SK-N-SH treated with all-trans-retinoic acid at 6 μM for 48 hours (cell line): ENCODE data around the gene ABL2.

Experiments used
- ATAC-seq: fragments of 200-7000 bp; cut with Tn5 transposase; 3 replicates; pipeline ENCODE4 v1.9.1; 2020; ENCODE audit warnings: mild to moderate bottlenecking, moderate library complexity
- ARNTL ChIP-seq: fragments of 450-650 bp; formaldehyde crosslinking; IDR thresholded peaks from 2 replicates; pipeline ENCODE4 v1.5.0; 2020; ENCODE audit warnings: low read depth, mild to moderate bottlenecking, moderate library complexity, borderline replicate concordance
- BACH2 ChIP-seq: fragments of 250-450 bp; sonication (Bioruptor Pico); IDR thresholded peaks from 2 replicates; pipeline ENCODE4 v1.9.0; 2021; ENCODE audit warnings: mild to moderate bottlenecking, borderline replicate concordance
- ESRRG ChIP-seq: fragments of 250-450 bp; sonication (Bioruptor Pico); IDR thresholded peaks from 2 replicates; pipeline ENCODE4 v1.6.1; 2021; ENCODE audit warnings: mild to moderate bottlenecking
- GLIS3 ChIP-seq: fragments of 250-450 bp; sonication (Bioruptor Pico); IDR thresholded peaks from 2 replicates; pipeline ENCODE4 v1.5.0; 2020; ENCODE audit warnings: mild to moderate bottlenecking, moderate library complexity
- OSR1 ChIP-seq: fragments of 250-450 bp; sonication (Bioruptor Pico); IDR thresholded peaks from 2 replicates; pipeline ENCODE4 v1.8.0; 2022; ENCODE audit warnings: moderate library complexity, mild to moderate bottlenecking, inconsistent platforms
- PPARA ChIP-seq: fragments of 250-450 bp; sonication (Bioruptor Pico); IDR thresholded peaks from 2 replicates; pipeline ENCODE4 v1.5.0; 2020; ENCODE audit warnings: mild to moderate bottlenecking, borderline replicate concordance
- SNAI2 ChIP-seq: fragments of 250-450 bp; sonication (Bioruptor Pico); IDR thresholded peaks from 2 replicates; pipeline ENCODE4 v1.5.0; 2020; ENCODE audit warnings: mild to moderate bottlenecking, moderate library complexity
- TCF4 ChIP-seq: fragments of 250-450 bp; sonication (Bioruptor Pico); IDR thresholded peaks from 2 replicates; pipeline ENCODE4 v1.8.0; 2021; ENCODE audit warnings: mild to moderate bottlenecking, moderate library complexity, borderline replicate concordance
- TOX ChIP-seq: fragments of 250-450 bp; sonication (Bioruptor Pico); IDR thresholded peaks from 2 replicates; pipeline ENCODE4 v1.8.0; 2021; ENCODE audit warnings: mild to moderate bottlenecking, moderate library complexity, borderline replicate concordance
- ZC3H10 ChIP-seq: fragments of 250-450 bp; sonication (Bioruptor Pico); IDR thresholded peaks from 2 replicates; pipeline ENCODE4 v1.5.1; 2021; ENCODE audit warnings: mild to moderate bottlenecking, moderate library complexity
- ZFP3 ChIP-seq: fragments of 250-450 bp; sonication (Bioruptor Pico); IDR thresholded peaks from 2 replicates; pipeline ENCODE4 v1.5.0; 2020; ENCODE audit warnings: mild to moderate bottlenecking, moderate library complexity
- ZFP30 ChIP-seq: fragments of 450-650 bp; formaldehyde crosslinking; IDR thresholded peaks from 2 replicates; pipeline ENCODE4 v1.5.0; 2022; ENCODE audit warnings: mild to moderate bottlenecking, moderate library complexity
- ZNF565 ChIP-seq: fragments of 450-650 bp; formaldehyde crosslinking; conservative IDR thresholded peaks from 2 replicates; pipeline ENCODE4 v1.5.0; 2020; ENCODE audit warnings: low read depth, mild to moderate bottlenecking, moderate library complexity
- ZNF70 ChIP-seq: fragments of 450-650 bp; formaldehyde crosslinking; IDR thresholded peaks from 2 replicates; pipeline ENCODE4 v1.5.0; 2020; ENCODE audit warnings: mild to moderate bottlenecking, moderate library complexity
- ZNF8 ChIP-seq: fragments of 450-650 bp; formaldehyde crosslinking; IDR thresholded peaks from 2 replicates; pipeline ENCODE4 v1.5.0; 2020; ENCODE audit warnings: mild to moderate bottlenecking, moderate library complexity
- TF ChIP-seq, protein P1 (sequence below): fragments of 250-450 bp; sonication (Bioruptor Pico); IDR thresholded peaks from 2 replicates; pipeline ENCODE4 v1.8.0; 2021; ENCODE audit warnings: low read depth, mild to moderate bottlenecking, moderate library complexity, borderline replicate concordance
- TF ChIP-seq, protein P2 (sequence below): fragments of 250-450 bp; sonication (Bioruptor Pico); IDR thresholded peaks from 2 replicates; pipeline ENCODE4 v1.5.1; 2020; ENCODE audit warnings: low read depth, mild to moderate bottlenecking, moderate library complexity
- TF ChIP-seq, protein P3 (sequence below): fragments of 250-450 bp; sonication (Bioruptor Pico); IDR thresholded peaks from 2 replicates; pipeline ENCODE4 v1.5.0; 2020; ENCODE audit warnings: mild to moderate bottlenecking, moderate library complexity
- TF ChIP-seq, protein P4 (sequence below): fragments of 250-450 bp; sonication (Bioruptor Pico); IDR thresholded peaks from 2 replicates; pipeline ENCODE4 v1.5.1; 2021; ENCODE audit warnings: mild to moderate bottlenecking, moderate library complexity
- TF ChIP-seq, protein P5 (sequence below): fragments of 250-450 bp; sonication (Bioruptor Pico); IDR thresholded peaks from 2 replicates; pipeline ENCODE4 v1.8.0; 2020; ENCODE audit warnings: mild to moderate bottlenecking, moderate library complexity, borderline replicate concordance

The ABL2 gene

DNA sequence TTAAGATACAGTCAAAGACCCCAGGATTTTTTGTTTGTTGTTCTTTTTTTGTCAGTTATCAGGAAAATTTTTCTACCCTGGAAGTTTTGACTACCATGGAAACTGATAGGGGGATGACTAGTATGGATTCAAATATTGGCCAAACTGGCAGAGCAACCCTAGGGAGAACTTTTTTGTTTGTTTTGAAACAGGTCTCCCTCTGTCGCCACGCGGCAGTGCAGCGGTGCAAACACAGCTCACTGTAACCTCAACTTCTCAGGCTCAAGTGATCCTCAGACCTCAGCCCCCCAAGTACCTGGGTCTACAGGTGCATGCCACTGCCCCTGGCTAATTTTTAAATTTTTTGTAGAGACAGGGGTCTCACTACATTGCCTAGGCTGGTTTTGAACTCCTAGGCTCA, 101.0 kb downstream of the ABL2 start (continued):
- TF ChIP-seq, protein P1, sequence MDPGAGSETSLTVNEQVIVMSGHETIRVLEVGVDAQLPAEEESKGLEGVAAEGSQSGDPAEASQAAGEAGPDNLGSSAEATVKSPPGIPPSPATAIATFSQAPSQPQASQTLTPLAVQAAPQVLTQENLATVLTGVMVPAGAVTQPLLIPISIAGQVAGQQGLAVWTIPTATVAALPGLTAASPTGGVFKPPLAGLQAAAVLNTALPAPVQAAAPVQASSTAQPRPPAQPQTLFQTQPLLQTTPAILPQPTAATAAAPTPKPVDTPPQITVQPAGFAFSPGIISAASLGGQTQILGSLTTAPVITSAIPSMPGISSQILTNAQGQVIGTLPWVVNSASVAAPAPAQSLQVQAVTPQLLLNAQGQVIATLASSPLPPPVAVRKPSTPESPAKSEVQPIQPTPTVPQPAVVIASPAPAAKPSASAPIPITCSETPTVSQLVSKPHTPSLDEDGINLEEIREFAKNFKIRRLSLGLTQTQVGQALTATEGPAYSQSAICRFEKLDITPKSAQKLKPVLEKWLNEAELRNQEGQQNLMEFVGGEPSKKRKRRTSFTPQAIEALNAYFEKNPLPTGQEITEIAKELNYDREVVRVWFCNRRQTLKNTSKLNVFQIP (CRISPR knock-in tag): no peak
- TF ChIP-seq, protein P2, sequence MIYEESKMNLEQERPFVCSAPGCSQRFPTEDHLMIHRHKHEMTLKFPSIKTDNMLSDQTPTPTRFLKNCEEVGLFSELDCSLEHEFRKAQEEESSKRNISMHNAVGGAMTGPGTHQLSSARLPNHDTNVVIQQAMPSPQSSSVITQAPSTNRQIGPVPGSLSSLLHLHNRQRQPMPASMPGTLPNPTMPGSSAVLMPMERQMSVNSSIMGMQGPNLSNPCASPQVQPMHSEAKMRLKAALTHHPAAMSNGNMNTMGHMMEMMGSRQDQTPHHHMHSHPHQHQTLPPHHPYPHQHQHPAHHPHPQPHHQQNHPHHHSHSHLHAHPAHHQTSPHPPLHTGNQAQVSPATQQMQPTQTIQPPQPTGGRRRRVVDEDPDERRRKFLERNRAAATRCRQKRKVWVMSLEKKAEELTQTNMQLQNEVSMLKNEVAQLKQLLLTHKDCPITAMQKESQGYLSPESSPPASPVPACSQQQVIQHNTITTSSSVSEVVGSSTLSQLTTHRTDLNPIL (CRISPR knock-in tag): no peak

DNA sequence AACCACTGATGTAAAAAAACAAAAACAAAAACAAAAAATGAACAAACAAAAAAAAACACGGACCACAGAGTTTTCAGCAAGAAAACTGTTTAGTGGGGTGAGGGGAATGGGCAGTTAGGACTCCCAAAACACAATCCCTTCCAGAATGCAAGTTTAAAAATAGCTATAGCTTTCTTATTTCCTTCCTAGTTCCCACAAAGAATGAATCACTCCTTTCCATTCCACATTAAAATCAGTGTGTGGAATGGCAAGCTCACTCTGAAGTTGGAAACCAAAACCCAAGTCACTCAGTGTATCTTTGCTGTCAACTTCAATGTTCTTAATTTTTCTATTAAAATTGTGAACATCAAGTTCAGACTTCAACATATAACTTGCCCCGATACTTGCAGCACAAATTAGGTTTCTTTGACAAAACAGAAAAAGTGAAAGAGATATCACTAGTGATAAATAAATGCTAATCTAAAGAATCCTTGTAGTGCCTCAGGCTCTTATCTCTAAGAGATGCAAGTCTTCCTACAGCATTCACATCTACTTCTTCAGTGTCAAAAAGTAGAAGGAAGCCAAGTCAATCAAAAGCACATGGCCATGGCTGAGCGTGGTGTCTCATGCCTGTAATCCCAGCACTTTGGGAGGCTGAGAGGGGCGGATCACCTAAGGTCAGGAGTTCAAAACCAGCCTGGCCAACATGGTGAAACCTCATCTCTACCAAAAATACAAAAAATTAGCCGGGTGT, 102.1 kb downstream of the ABL2 start:
- ATAC-seq: peak; percentile 54
- TF ChIP-seq OSR1 (CRISPR knock-in tag) (no peak), BACH2 (CRISPR knock-in tag) (no peak), TOX (CRISPR knock-in tag) (0 out of 2 replicates have a peak, but pooled peaks have one; percentile 7), ZNF8 (no peak), GLIS3 (CRISPR knock-in tag) (no peak), ARNTL (CRISPR knock-in tag) (no peak), ZC3H10 (peak; percentile 56; the same call in 1 of the 2 replicates), PPARA (CRISPR knock-in tag) (no peak)
- TF ChIP-seq, protein P3, sequence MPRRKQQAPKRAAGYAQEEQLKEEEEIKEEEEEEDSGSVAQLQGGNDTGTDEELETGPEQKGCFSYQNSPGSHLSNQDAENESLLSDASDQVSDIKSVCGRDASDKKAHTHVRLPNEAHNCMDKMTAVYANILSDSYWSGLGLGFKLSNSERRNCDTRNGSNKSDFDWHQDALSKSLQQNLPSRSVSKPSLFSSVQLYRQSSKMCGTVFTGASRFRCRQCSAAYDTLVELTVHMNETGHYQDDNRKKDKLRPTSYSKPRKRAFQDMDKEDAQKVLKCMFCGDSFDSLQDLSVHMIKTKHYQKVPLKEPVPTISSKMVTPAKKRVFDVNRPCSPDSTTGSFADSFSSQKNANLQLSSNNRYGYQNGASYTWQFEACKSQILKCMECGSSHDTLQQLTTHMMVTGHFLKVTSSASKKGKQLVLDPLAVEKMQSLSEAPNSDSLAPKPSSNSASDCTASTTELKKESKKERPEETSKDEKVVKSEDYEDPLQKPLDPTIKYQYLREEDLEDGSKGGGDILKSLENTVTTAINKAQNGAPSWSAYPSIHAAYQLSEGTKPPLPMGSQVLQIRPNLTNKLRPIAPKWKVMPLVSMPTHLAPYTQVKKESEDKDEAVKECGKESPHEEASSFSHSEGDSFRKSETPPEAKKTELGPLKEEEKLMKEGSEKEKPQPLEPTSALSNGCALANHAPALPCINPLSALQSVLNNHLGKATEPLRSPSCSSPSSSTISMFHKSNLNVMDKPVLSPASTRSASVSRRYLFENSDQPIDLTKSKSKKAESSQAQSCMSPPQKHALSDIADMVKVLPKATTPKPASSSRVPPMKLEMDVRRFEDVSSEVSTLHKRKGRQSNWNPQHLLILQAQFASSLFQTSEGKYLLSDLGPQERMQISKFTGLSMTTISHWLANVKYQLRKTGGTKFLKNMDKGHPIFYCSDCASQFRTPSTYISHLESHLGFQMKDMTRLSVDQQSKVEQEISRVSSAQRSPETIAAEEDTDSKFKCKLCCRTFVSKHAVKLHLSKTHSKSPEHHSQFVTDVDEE (CRISPR knock-in tag): no peak

DNA sequence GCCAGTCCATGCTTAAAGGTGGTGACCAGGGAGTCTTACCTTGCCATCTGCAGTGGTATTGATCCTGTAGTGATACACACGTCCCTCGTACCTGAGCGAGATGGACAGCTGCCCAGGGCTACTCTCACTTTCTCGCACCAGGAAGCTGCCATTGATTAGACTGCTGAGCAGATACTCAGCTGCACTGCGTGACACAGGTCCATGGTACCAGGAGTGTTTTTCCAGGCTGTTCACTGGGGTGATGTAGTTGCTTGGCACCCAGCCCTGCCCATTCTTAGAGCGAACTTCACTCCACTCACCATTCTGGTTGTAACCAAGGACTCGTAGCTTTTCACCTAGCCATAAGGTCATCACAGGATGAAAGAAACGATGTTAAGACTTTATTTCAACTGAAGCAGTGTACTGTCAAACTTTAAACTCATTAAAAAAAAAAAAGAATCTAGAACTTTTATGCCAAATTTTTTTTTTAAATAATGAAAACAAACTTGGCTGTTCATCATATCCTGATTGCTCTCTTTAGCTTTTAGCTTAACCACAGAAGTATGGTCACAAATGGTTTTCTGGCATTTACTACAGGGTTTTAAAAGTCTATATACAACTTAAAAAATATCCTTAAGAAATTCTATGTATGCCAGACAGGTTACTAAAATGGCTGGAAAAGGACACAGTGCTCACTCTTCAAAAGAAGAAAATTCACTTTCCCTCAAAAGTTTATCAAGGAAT, 103.0 kb downstream of the ABL2 start:
- TF ChIP-seq, protein P2 (CRISPR knock-in tag): no peak
- no peak for TF ChIP-seq ARNTL (CRISPR knock-in tag)
- TF ChIP-seq ESRRG (CRISPR knock-in tag): no peak
- no peak for TF ChIP-seq SNAI2 (CRISPR knock-in tag)
- TF ChIP-seq, protein P3 (CRISPR knock-in tag): no peak
- no peak for TF ChIP-seq ZNF565 (CRISPR knock-in tag)
- TF ChIP-seq, protein P4, sequence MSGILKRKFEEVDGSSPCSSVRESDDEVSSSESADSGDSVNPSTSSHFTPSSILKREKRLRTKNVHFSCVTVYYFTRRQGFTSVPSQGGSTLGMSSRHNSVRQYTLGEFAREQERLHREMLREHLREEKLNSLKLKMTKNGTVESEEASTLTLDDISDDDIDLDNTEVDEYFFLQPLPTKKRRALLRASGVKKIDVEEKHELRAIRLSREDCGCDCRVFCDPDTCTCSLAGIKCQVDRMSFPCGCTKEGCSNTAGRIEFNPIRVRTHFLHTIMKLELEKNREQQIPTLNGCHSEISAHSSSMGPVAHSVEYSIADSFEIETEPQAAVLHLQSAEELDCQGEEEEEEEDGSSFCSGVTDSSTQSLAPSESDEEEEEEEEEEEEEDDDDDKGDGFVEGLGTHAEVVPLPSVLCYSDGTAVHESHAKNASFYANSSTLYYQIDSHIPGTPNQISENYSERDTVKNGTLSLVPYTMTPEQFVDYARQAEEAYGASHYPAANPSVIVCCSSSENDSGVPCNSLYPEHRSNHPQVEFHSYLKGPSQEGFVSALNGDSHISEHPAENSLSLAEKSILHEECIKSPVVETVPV (CRISPR knock-in tag): no peak
- no peak for TF ChIP-seq ZFP30
- TF ChIP-seq TCF4: no peak
- no peak for TF ChIP-seq ZFP3 (CRISPR knock-in tag)
- TF ChIP-seq GLIS3 (CRISPR knock-in tag): no peak
- TF ChIP-seq ZC3H10: no peak
- no peak for TF ChIP-seq ZNF70
- TF ChIP-seq OSR1 (CRISPR knock-in tag): no peak
- TF ChIP-seq, protein P5, sequence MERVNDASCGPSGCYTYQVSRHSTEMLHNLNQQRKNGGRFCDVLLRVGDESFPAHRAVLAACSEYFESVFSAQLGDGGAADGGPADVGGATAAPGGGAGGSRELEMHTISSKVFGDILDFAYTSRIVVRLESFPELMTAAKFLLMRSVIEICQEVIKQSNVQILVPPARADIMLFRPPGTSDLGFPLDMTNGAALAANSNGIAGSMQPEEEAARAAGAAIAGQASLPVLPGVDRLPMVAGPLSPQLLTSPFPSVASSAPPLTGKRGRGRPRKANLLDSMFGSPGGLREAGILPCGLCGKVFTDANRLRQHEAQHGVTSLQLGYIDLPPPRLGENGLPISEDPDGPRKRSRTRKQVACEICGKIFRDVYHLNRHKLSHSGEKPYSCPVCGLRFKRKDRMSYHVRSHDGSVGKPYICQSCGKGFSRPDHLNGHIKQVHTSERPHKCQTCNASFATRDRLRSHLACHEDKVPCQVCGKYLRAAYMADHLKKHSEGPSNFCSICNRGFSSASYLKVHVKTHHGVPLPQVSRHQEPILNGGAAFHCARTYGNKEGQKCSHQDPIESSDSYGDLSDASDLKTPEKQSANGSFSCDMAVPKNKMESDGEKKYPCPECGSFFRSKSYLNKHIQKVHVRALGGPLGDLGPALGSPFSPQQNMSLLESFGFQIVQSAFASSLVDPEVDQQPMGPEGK: no peak
- ATAC-seq: peak; percentile 30; the same call in 2 of the 3 replicates
